Endothelial cell of umbilical vein (primary cell): ENCODE results near the gene LRRN4CL. TPM values are rescaled to one million over a fixed set of nuclear protein-coding genes. Genes with fewer than 3 reads are reported as not detected.

ENCODE experiments used
- BruUV-seq: library from RNA; stranded (reverse); fragments of 400-500 nt; replicated peaks from 2 replicates; lab custom pipeline; 2021; lab: Mats Ljungman, UMichigan
- CTCF ChIA-PET: fragments of 300-600, 350-600 bp; sonication (Branson Sonifier 250); formaldehyde crosslinking; loops from one replicate; lab custom pipeline; 2021; ENCODE audit warnings: antibody characterized with exemption, inconsistent platforms; lab: Charles Lee
- POLR2A ChIA-PET: fragments of 300-600, 350-600 bp; sonication (Branson Sonifier 250); formaldehyde crosslinking; loops from one replicate; lab custom pipeline; 2021; ENCODE audit warnings: antibody characterized with exemption, inconsistent platforms; lab: Charles Lee
- DNase-seq: peaks from one replicate; pipeline ENCODE4 v3.0.0-alpha.2; 2011; ENCODE audit warnings: low read depth, low spot score
- FAIRE-seq: peaks from 2 replicates; lab custom pipeline; 2011; peaks lifted over from hg19 to GRCh38; lab: Jason Lieb, UNC
- H2AFZ ChIP-seq: 2 replicates; pipeline ENCODE4 v1.6.0; 2012; ENCODE audit warnings: low read depth, low read length, control low read depth, inconsistent platforms
- H3K27ac ChIP-seq: 2 replicates; pipeline ENCODE4 v1.5.1; 2011; ENCODE audit warnings: low read depth, mild to moderate bottlenecking, control low read depth, low read length, moderate library complexity; ENCODE audit not compliant: insufficient read depth
- H3K27me3 ChIP-seq, 2 experiments: 2 replicates each; pipeline versions ENCODE4 v1.6.0 to v1.6.1; 2011; ENCODE audit warnings: low read length in 2 of 2, mixed read lengths in 1 of 2; ENCODE audit not compliant: control insufficient read depth in 2 of 2, insufficient read depth in 2 of 2
- H3K36me3 ChIP-seq, 2 experiments: 2 replicates in 1 of 2; 3 replicates in 1 of 2; pipeline ENCODE4 v1.5.1; 2011; ENCODE audit warnings: low read length in 2 of 2, mild to moderate bottlenecking in 1 of 2, moderate library complexity in 1 of 2; ENCODE audit not compliant: control insufficient read depth in 2 of 2, insufficient read depth in 2 of 2; ENCODE audit errors: extremely low read depth in 1 of 2
- H3K4me1 ChIP-seq: 3 replicates; pipeline ENCODE4 v1.5.1; 2011; ENCODE audit warnings: mild to moderate bottlenecking, low read length; ENCODE audit not compliant: control insufficient read depth, insufficient read depth; ENCODE audit errors: extremely low read depth
- H3K4me2 ChIP-seq: 2 replicates; pipeline ENCODE4 v1.6.1; 2011; ENCODE audit warnings: low read length, control low read depth, mixed read lengths; ENCODE audit not compliant: insufficient read depth
- H3K4me3 ChIP-seq, 3 experiments: fragments of 200-600 bp in 1 of 3; sonication (generic), shearing (Covaris generic) in 1 of 3; replicated peaks in 1 of 3; 2 replicates each; pipeline ENCODE4 v1.5.1; 2011 to 2016; ENCODE audit warnings: control low read depth in 3 of 3, low read length in 3 of 3, mild to moderate bottlenecking in 2 of 3, inconsistent platforms in 1 of 3, low read depth in 1 of 3, moderate library complexity in 1 of 3; ENCODE audit not compliant: insufficient read depth in 1 of 3
- H3K79me2 ChIP-seq: 2 replicates; pipeline ENCODE4 v1.6.0; 2012; ENCODE audit warnings: low read length, inconsistent platforms; ENCODE audit not compliant: control insufficient read depth, insufficient read depth
- H3K9ac ChIP-seq: replicated peaks from 2 replicates; pipeline ENCODE3; 2011; ENCODE audit warnings: low read length, control low read depth; ENCODE audit not compliant: insufficient read depth; ENCODE audit errors: extremely low read depth
- H3K9me1 ChIP-seq: replicated peaks from 3 replicates; pipeline ENCODE4 v1.6.0; 2011; ENCODE audit warnings: mild to moderate bottlenecking, low read length; ENCODE audit not compliant: control insufficient read depth, insufficient read depth; ENCODE audit errors: extremely low read depth
- H3K9me3 ChIP-seq: replicated peaks from 2 replicates; pipeline ENCODE4 v1.5.1; 2012; ENCODE audit warnings: low read length, inconsistent platforms; ENCODE audit not compliant: control insufficient read depth, insufficient read depth
- H4K20me1 ChIP-seq: replicated peaks from 2 replicates; pipeline ENCODE3; 2011; ENCODE audit warnings: mild to moderate bottlenecking, low read length; ENCODE audit not compliant: control insufficient read depth, insufficient read depth; ENCODE audit errors: extremely low read depth
- CTCF ChIP-seq, 2 donors: IDR thresholded peaks; 1 replicate in 1 of 2; 2 replicates in 1 of 2; pipeline ENCODE4 v1.5.1; 2011; ENCODE audit warnings: low read length in 2 of 2, mild to moderate bottlenecking in 2 of 2, moderate library complexity in 2 of 2, control low read depth in 1 of 2, inconsistent platforms in 1 of 2, low read depth in 1 of 2; ENCODE audit not compliant: insufficient read depth in 1 of 2; ENCODE audit errors: extremely low read depth in 1 of 2
- EZH2 ChIP-seq: IDR thresholded peaks from 2 replicates; pipeline ENCODE4 v1.6.1; 2012; ENCODE audit warnings: borderline replicate concordance, low read depth, mild to moderate bottlenecking, moderate library complexity, low read length, inconsistent platforms; ENCODE audit not compliant: severe bottlenecking
- FOS ChIP-seq: IDR thresholded peaks from 2 replicates; pipeline ENCODE4 v1.6.1; 2011; ENCODE audit warnings: mild to moderate bottlenecking, low read length, moderate library complexity, borderline replicate concordance; ENCODE audit not compliant: insufficient read depth
- GATA2 ChIP-seq: IDR thresholded peaks from 2 replicates; pipeline ENCODE4 v1.7.0; 2011; ENCODE audit warnings: low read depth, mild to moderate bottlenecking, moderate library complexity, mixed read lengths, low read length; ENCODE audit not compliant: insufficient read length, insufficient read depth
- JUN ChIP-seq: IDR thresholded peaks from 2 replicates; pipeline ENCODE4 v1.6.1; 2011; ENCODE audit warnings: borderline replicate concordance, low read depth; ENCODE audit not compliant: insufficient read length, insufficient read depth
- MAX ChIP-seq: IDR thresholded peaks from 2 replicates; pipeline ENCODE4 v1.6.1; 2011; ENCODE audit not compliant: insufficient read depth, insufficient read length
- MYC ChIP-seq: IDR thresholded peaks from one replicate; pipeline ENCODE4 v1.6.1; 2011; ENCODE audit warnings: mild to moderate bottlenecking, low read depth, low read length
- POLR2A ChIP-seq: IDR thresholded peaks from 2 replicates; pipeline ENCODE4 v1.6.1; 2012; ENCODE audit warnings: low read depth, mild to moderate bottlenecking, control low read depth, low read length
- POLR2AphosphoS5 ChIP-seq: IDR thresholded peaks from 2 replicates; pipeline ENCODE4 v1.6.1; 2012; ENCODE audit warnings: low read depth, mild to moderate bottlenecking, control low read depth, low read length, moderate library complexity; ENCODE audit not compliant: insufficient read depth
- dilution Hi-C: fragments of 300-500 bp; cut with MboI; formaldehyde crosslinking; loops from one replicate; pipeline ENCODE4 v1.15.0; 2019; ENCODE audit warnings: low sequenced_read_pairs; ENCODE audit not compliant: extremely low pct_ligation_motif_present
- intact Hi-C: fragments of 100-400 bp; cut with micrococcal nuclease; formaldehyde crosslinking; loops from one replicate; pipeline ENCODE4 v1.10.0; 2022
- polyA plus RNA-seq, 4 experiments: library from polyadenylated mRNA; depleted of rRNA in 3 of 4; stranded (reverse) in 3 of 4; unstranded in 1 of 4; fragments of >200 nt; gene quantifications; 2 replicates each; pipeline versions ENCODE4 v1.2.1 to v1.2.3, GENCODE V29; 2011 to 2012; ENCODE audit warnings: missing spikeins in 1 of 4
- total RNA-seq: library from RNA; stranded (reverse); gene quantifications from 2 replicates; pipeline ENCODE4 v1.2.3, GENCODE V29; 2021

Gene LRRN4CL
- total and polyA plus RNA-seq, 2 donors (not counting 3 experiments of a cell fraction or from before 2014, with no cell fraction given) = 0.20 TPM; not detected in 1

DNA sequence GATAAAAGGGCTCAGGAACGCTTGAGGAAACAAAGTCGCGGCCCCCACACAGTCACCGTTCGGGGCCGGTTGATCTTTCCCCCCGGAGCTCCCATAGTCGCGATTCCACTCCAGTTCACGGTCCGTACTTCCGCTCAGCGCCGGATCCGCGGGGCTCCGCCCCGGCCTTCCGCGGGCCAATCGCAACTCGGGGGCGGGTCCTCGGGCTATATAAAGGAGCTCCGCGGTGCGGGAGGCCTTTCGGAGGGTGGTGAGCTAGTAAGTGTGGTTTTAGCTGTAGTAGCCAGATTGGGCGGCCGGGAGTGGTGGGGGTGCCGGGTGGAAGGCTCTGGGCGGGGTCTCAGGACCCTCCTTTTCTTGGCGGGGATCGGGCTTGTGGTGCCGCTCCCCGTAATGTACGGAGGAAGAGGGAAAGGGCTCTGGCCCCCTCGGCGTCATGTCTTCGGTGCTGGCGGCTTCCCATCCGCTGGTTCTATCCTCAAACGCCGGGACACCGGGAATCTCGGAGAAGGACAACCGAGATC lies 24.2 kb downstream of the LRRN4CL start, which contains the start of the genes C11orf98 and CSKMT:
C11orf98 (minus strand) TSS at position 136 of the 524 bp plus-strand sequence; CDS start at position 95, 41 bp downstream.
CSKMT (plus strand) TSS at position 238 of the 524 bp plus-strand sequence. CDS start 568 bp downstream, outside the sequence.
- intact Hi-C loops (loop anchor here (1.0 to 5.0 kb wide), 4 partner anchors 12 to 53 kb away; partner anchors contain the start of genes BSCL2, EML3, GNG3 and INTS5), dilution Hi-C loops (no loop called here)
- ChIA-PET POLR2A (interaction anchor here (0.6 to 2.2 kb wide), 38 partner anchors 10 to 327 kb away, joined by 3 to 71 read pairs (median 6); partner anchors contain the start of genes AHNAK, B3GAT3, EEF1G and EML3), CTCF (interaction anchor here (0.9 to 2.5 kb wide), 16 partner anchors 10 to 271 kb away, joined by 3 to 15 read pairs (median 6); partner anchors contain the start of genes B3GAT3, BSCL2, GNG3 and INTS5)
- TF ChIP-seq POLR2AphosphoS5 (peak; percentile 100), MAX (no peak), POLR2A (peak; percentile 100)
- Histone ChIP-seq H3K9me1 (no peaks in the 10 kb centered on the region), H3K4me1 (peaks cover 16% of the 10 kb centered on the region), H3K4me2 (peak within 1 kb of the TSS; percentile 83), H3K4me3 (peak within 1 kb of the TSS; percentile 42 to 83 (median 59)), H3K9ac (peak within 1 kb of the TSS; percentile 69), H2AFZ (peak within 1 kb of the TSS; percentile 4), H3K27ac (peak within 1 kb of the TSS; percentile 44), H3K27me3 (no peaks in the 10 kb centered on the region), H4K20me1 (no peaks in the 10 kb centered on the region), H3K9me3 (no peaks in the 10 kb centered on the region), H3K79me2 (peaks cover 33% of the 10 kb centered on the region), H3K36me3 (peaks cover 0 to 2% of the 10 kb centered on the region in 2 experiments)
- BruUV-seq = TSS peak; percentile 88
- FAIRE-seq = peak; percentile 93
- DNase-seq = peak; percentile 95

DNA sequence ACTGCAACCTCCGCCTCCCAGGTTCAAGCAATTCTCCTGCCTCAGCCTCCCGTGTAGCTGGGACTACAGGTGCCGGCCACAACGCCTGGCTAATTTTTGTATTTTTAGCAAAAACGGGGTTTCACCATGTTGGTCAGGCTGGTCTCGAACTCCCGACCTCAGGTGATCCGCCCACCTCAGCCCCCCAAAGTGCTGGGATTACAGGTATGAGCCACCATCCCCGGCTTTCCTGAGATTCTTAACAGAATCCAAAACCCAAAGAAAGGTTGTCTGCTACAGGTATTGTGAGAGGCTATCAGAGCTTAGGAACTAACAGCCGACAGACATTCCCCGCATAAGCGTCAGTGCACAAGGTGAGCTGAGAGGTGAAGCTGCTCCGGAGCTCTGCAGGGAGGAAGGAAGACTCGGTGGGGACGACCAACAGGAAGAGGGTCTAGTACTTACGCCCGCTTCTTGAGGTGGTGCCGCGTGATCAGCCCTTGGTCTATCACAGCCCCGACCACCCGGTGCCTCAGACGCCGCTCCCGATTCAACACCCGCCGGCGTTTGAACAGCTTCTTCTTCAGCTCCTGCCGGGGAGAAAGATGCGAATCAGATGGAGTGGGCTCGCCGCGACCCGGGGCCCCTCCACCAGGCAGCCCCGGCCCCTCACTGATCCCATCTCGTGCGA lies 24.8 kb downstream of the LRRN4CL start:
- H3K36me3 ChIP-seq = peaks cover 0 to 2% of the 10 kb centered on the region in 2 experiments
- ChIA-PET CTCF (interaction anchor here (0.9 to 2.5 kb wide), 15 partner anchors 9 to 270 kb away, joined by 3 to 15 read pairs (median 7); partner anchors contain the start of genes B3GAT3, BSCL2, GNG3 and INTS5), POLR2A (interaction anchor here (0.6 to 2.2 kb wide), 38 partner anchors 10 to 326 kb away, joined by 3 to 71 read pairs (median 6); partner anchors contain the start of genes AHNAK, B3GAT3, EEF1G and EML3)
- dilution Hi-C loops (no loop called here), intact Hi-C loops (loop anchor here (1.0 to 5.0 kb wide), 4 partner anchors 11 to 52 kb away; partner anchors contain the start of genes BSCL2, EML3, GNG3 and INTS5)
- peak overlapping the region; percentile 69 for H3K9ac ChIP-seq
- TF ChIP-seq POLR2AphosphoS5 (no peak), JUN (no peak), MYC (no peak), CTCF (IDR thresholded peaks at IDR 0.05; ENCODE audit: extremely low read depth in 1 of 2, insufficient read depth in 1 of 2, low read depth in 1 of 2, low read length in 2 of 2) (no peak), GATA2 (no peak), POLR2A (no peak), EZH2 (no peak), FOS (no peak), MAX (no peak)
- H4K20me1 ChIP-seq = no peaks in the 10 kb centered on the region
- H3K9me1 ChIP-seq = no peaks in the 10 kb centered on the region
- no peak for DNase-seq
- H3K27me3 ChIP-seq = no peaks in the 10 kb centered on the region
- TSS peak; percentile 53 for BruUV-seq
- peaks cover 16% of the 10 kb centered on the region for H3K4me1 ChIP-seq
- peak overlapping the region; percentile 6 for H3K27ac ChIP-seq
- peak overlapping the region; percentile 42 to 83 (median 59) for H3K4me3 ChIP-seq
- no peaks in the 10 kb centered on the region for H3K9me3 ChIP-seq
- H2AFZ ChIP-seq = peak overlapping the region; percentile 4
- H3K4me2 ChIP-seq = peak overlapping the region; percentile 39
- H3K79me2 ChIP-seq = peaks cover 31% of the 10 kb centered on the region
- FAIRE-seq = peak; percentile 53
